ENCODE data around the gene GET4. TPM values are rescaled to one million over a fixed set of nuclear protein-coding genes. Genes with fewer than 3 reads are reported as not detected.

Gene GET4
- total and polyA plus RNA-seq, 10 of the 15 experiments (the other 5 are each of a cell fraction or from before 2014, with no cell fraction given): 0.66 to 73.8 (median 34.0) TPM

DNA sequence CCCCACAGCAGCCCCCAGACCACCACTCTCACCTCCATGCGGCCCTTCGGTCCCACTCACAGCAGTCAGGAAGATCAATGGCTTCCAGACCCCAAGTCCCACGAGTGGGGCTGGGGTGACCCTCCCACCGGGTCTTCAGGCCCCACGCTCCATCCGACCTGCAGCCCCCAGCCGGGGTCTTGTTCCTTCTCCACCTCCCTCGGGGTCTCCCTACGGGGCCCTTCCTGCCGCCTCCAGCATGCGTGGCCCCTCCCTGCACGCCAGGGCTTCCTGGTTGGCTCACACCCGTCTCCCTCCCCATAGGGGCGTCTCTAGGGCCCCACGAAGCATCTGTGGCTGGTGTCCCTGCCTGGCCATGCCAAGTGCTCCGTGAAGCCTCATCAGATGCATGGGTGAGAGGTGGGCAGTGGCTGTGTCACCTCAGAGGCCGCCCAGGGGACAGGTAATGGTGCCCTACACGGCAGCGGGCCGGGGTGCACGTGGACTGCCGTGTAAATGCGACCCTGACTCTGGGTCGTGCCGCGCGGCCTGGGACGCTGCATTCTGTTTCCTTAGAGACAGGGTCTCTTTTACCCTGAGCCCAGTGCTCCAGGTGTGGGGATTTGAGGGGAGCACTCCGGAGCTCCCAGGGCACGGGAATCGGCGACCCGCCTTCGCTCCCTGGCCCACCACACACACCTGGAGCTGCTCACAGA is 58.3 kb downstream of the GET4 start:
- no peak overlapping the region for H2AFZ ChIP-seq (ENCODE audit: control insufficient read depth, low read depth, low read length)
- no peaks in the 10 kb centered on the region for H3K27me3 ChIP-seq (replicated peaks in 1 of 2; ENCODE audit: control insufficient read depth in 2 of 2, insufficient read depth in 2 of 2, low read length in 1 of 2)
- TF ChIP-seq ASH2L (IDR thresholded peaks at IDR 0.05; ENCODE audit: borderline replicate concordance, low read depth): no peak
- TF ChIP-seq DPF2 (IDR thresholded peaks at IDR 0.05): no peak
- TF ChIP-seq, protein P1, sequence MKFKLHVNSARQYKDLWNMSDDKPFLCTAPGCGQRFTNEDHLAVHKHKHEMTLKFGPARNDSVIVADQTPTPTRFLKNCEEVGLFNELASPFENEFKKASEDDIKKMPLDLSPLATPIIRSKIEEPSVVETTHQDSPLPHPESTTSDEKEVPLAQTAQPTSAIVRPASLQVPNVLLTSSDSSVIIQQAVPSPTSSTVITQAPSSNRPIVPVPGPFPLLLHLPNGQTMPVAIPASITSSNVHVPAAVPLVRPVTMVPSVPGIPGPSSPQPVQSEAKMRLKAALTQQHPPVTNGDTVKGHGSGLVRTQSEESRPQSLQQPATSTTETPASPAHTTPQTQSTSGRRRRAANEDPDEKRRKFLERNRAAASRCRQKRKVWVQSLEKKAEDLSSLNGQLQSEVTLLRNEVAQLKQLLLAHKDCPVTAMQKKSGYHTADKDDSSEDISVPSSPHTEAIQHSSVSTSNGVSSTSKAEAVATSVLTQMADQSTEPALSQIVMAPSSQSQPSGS (IDR thresholded peaks at IDR 0.05; ENCODE audit: low read length): no peak
- TF ChIP-seq, protein P2, sequence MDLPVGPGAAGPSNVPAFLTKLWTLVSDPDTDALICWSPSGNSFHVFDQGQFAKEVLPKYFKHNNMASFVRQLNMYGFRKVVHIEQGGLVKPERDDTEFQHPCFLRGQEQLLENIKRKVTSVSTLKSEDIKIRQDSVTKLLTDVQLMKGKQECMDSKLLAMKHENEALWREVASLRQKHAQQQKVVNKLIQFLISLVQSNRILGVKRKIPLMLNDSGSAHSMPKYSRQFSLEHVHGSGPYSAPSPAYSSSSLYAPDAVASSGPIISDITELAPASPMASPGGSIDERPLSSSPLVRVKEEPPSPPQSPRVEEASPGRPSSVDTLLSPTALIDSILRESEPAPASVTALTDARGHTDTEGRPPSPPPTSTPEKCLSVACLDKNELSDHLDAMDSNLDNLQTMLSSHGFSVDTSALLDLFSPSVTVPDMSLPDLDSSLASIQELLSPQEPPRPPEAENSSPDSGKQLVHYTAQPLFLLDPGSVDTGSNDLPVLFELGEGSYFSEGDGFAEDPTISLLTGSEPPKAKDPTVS (IDR thresholded peaks at IDR 0.05; ENCODE audit: low read depth, low read length): no peak
- TF ChIP-seq, protein P3, sequence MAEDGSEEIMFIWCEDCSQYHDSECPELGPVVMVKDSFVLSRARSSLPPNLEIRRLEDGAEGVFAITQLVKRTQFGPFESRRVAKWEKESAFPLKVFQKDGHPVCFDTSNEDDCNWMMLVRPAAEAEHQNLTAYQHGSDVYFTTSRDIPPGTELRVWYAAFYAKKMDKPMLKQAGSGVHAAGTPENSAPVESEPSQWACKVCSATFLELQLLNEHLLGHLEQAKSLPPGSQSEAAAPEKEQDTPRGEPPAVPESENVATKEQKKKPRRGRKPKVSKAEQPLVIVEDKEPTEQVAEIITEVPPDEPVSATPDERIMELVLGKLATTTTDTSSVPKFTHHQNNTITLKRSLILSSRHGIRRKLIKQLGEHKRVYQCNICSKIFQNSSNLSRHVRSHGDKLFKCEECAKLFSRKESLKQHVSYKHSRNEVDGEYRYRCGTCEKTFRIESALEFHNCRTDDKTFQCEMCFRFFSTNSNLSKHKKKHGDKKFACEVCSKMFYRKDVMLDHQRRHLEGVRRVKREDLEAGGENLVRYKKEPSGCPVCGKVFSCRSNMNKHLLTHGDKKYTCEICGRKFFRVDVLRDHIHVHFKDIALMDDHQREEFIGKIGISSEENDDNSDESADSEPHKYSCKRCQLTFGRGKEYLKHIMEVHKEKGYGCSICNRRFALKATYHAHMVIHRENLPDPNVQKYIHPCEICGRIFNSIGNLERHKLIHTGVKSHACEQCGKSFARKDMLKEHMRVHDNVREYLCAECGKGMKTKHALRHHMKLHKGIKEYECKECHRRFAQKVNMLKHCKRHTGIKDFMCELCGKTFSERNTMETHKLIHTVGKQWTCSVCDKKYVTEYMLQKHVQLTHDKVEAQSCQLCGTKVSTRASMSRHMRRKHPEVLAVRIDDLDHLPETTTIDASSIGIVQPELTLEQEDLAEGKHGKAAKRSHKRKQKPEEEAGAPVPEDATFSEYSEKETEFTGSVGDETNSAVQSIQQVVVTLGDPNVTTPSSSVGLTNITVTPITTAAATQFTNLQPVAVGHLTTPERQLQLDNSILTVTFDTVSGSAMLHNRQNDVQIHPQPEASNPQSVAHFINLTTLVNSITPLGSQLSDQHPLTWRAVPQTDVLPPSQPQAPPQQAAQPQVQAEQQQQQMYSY (CRISPR knock-in tag; IDR thresholded peaks at IDR 0.05): no peak
- TF ChIP-seq ESRRA (IDR thresholded peaks at IDR 0.05; ENCODE audit: low read length): no peak
- TF ChIP-seq SUPT20H (IDR thresholded peaks at IDR 0.05; ENCODE audit: borderline replicate concordance, control insufficient read depth, low read depth, low read length): no peak
- TF ChIP-seq JUND (IDR thresholded peaks at IDR 0.05; ENCODE audit: low read depth, low read length): no peak
- TF ChIP-seq SUZ12 (IDR thresholded peaks at IDR 0.05; ENCODE audit: unreplicated experiment): no peak
- H3K4me2 ChIP-seq (ENCODE audit: control insufficient read depth, insufficient read depth): no peak overlapping the region
- ChIA-PET RAD21 (ENCODE audit: unreplicated experiment) (no interaction called here), POLR2A (interaction anchor here (1.2 kb wide), 1 partner anchor 10 kb away, joined by 3 read pairs; no protein-coding TSS in a partner anchor), CTCF (no interaction called here), SMC1A (ENCODE audit: uncharacterized antibody, unreplicated experiment) (no interaction called here)
- H3K4me1 ChIP-seq (ENCODE audit: control insufficient read depth, insufficient read depth, low read length): peaks cover 21% of the 10 kb centered on the region
- H3K36me3 ChIP-seq (ENCODE audit: control insufficient read depth in 2 of 2, insufficient read depth in 2 of 2, low read length in 1 of 2): peaks cover 0 to 5% of the 10 kb centered on the region in 2 experiments; a peak in 3 of 4 replicates
- H3K9me3 ChIP-seq (replicated peaks; ENCODE audit: control insufficient read depth, insufficient read depth, low read length): no peaks in the 10 kb centered on the region; the same call in 1 of the 3 replicates
- ATAC-seq: no peak
- intact Hi-C loops (cut with micrococcal nuclease; ENCODE audit: unreplicated experiment): no loop called here
- H3K27ac ChIP-seq (ENCODE audit: control insufficient read depth, insufficient read depth): no peak overlapping the region
- in situ Hi-C loops (cut with MboI): no loop called here
- no TSS peak for BruUV-seq (replicated peaks)
- no peak overlapping the region for H3K4me3 ChIP-seq
- no peak for DNase-seq (ENCODE audit: low read depth, low spot score)
- no peak for FAIRE-seq
- WGBS (ENCODE audit: insufficient coverage, insufficient replicate concordance, low lambda C conversion rate, missing lambda C conversion rate): 90% methylated on average over 34 of the region's 34 CpGs
- peaks cover 1% of the 10 kb centered on the region; the same call in 1 of the 2 replicates for H3K79me2 ChIP-seq (ENCODE audit: control insufficient read depth, insufficient read depth, low read length)
- H3K9ac ChIP-seq (ENCODE audit: control insufficient read depth, insufficient read depth, low read length): no peak overlapping the region
- H4K20me1 ChIP-seq (ENCODE audit: control insufficient read depth, insufficient read depth): no peaks in the 10 kb centered on the region
